ENCODE measurements around the gene IL31RA.

The IL31RA gene

DNA sequence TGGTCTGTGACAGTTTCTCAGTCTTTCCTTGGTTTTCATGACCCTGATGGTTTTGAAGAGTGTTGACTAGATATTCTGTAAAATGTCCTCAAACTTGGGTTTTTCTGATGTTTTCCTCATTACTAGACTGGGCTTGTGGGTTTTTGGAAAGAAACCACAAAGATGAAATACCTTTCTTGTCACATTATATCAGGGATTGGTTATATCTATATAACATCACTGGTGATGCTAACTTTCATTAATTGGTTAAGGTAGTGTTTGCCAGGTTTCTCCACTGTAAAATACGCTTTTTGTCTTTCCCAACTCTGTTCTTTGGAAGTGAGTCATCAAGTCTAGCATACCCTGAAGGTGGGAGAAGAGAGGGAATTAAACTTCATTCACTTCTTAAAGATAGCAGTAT is 3.3 kb upstream of the IL31RA start:
- Histone ChIP-seq H3K36me3 (ENCODE audit: control insufficient read depth, insufficient read depth, low read length) (no peaks in the 10 kb centered on the region), H3K4me3 (ENCODE audit: low read length) (no peak overlapping the region), H3K27me3 (ENCODE audit: control insufficient read depth, insufficient read depth, low read length) (no peaks in the 10 kb centered on the region), H3K9ac (ENCODE audit: low read length) (no peak overlapping the region), H3K27ac (ENCODE audit: low read depth, low read length) (no peak overlapping the region), H3K4me1 (ENCODE audit: control insufficient read depth, insufficient read depth, low read length) (no peaks in the 10 kb centered on the region)

DNA sequence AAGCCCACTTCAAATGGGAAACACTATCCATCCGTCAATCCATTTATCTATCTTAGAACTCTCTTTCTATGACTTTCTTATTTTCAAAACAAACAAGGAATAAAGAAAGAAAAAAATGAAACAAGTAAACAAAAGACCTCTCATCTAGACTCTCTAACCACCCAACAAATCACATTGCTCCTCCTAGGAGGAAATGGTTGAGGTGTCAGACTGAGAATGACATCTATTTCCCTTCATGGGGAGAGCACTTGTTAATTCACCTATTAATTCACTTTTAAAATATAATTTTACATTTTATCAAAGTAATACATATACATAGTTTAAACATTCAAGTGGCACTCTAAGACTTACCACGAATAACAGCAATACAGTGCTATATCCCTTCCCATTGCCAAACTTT is 2.4 kb upstream of the IL31RA start:
- Histone ChIP-seq H3K9ac (ENCODE audit: low read length) (no peak overlapping the region), H3K27ac (ENCODE audit: low read depth, low read length) (no peak overlapping the region), H3K36me3 (ENCODE audit: control insufficient read depth, insufficient read depth, low read length) (no peaks in the 10 kb centered on the region), H3K4me1 (ENCODE audit: control insufficient read depth, insufficient read depth, low read length) (no peaks in the 10 kb centered on the region), H3K27me3 (ENCODE audit: control insufficient read depth, insufficient read depth, low read length) (no peaks in the 10 kb centered on the region), H3K4me3 (ENCODE audit: low read length) (no peak overlapping the region)

DNA sequence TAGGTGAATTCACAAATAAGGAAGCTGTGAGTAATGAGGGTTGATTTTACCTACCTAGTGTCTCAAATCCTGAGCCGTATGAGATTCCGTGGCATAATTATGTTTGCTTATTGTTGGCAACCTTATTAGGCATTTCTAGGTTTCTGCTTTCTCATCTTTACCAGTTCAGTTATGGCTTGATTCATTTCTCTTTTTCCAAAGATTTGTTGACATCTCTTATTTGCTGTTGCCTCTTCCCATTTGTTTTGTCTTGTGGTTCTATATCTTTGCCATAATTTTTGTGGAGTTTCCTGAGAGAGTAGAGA is 470 bp downstream of the IL31RA start:
- H3K36me3 ChIP-seq (ENCODE audit: control insufficient read depth, insufficient read depth, low read length) = no peaks in the 10 kb centered on the region
- no peaks in the 10 kb centered on the region for H3K4me1 ChIP-seq (ENCODE audit: control insufficient read depth, insufficient read depth, low read length)
- H3K4me3 ChIP-seq (ENCODE audit: low read length) = no peak overlapping the region
- no peak overlapping the region for H3K9ac ChIP-seq (ENCODE audit: low read length)
- no peak overlapping the region for H3K27ac ChIP-seq (ENCODE audit: low read depth, low read length)
- H3K27me3 ChIP-seq (ENCODE audit: control insufficient read depth, insufficient read depth, low read length) = no peaks in the 10 kb centered on the region

DNA sequence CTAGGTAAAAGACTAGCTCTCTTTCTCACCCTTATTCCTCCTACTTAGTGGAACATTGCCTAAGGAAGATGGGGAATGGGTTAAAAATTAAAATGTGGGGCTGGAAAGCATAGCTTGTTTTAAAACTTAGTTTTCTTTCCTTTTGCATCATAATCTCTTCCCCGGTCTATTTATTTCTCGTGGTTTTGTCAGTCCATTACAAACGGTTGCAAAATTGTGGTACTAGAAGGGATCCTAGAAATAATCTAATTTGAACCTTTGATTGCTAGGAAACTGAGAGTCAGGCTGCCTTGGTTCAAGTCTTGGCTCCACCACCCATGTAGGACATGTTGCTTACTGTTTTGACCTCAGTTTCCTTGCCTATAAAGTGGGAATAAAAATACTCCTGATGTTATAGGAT is 1.3 kb downstream of the IL31RA start:
- Histone ChIP-seq H3K27ac (ENCODE audit: low read depth, low read length) (no peak overlapping the region), H3K27me3 (ENCODE audit: control insufficient read depth, insufficient read depth, low read length) (no peaks in the 10 kb centered on the region), H3K4me1 (ENCODE audit: control insufficient read depth, insufficient read depth, low read length) (no peaks in the 10 kb centered on the region), H3K36me3 (ENCODE audit: control insufficient read depth, insufficient read depth, low read length) (no peaks in the 10 kb centered on the region), H3K4me3 (ENCODE audit: low read length) (no peak overlapping the region), H3K9ac (ENCODE audit: low read length) (no peak overlapping the region)

DNA sequence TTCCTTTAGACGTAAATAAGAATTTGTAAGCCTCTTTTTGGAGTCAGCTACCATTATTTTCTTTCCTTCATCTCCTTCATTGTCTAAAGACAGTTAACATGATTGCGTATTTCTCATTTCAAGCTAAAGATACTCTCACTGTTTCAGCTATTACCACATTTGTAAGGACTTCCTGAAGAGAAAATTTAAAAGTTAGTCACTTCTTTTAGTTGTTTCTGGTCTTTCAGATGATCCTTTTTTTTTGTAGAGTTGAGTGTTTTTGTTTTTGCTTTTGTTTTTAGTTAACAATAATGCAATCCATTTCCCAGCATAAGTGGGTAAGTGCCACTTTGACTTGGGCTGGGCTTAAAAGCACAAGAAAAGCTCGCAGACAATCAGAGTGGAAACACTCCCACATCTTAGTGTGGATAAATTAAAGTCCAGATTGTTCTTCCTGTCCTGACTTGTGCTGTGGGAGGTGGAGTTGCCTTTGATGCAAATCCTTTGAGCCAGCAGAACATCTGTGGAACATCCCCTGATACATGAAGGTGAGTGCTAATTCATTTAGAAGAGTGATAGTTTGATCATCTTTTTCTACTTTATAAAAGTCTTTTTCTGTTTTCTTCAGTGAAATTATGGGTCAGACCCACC is 2.0 kb downstream of the IL31RA start:
- H3K4me3 ChIP-seq (ENCODE audit: low read length) = no peak overlapping the region
- H3K36me3 ChIP-seq (ENCODE audit: control insufficient read depth, insufficient read depth, low read length) = no peaks in the 10 kb centered on the region
- H3K9ac ChIP-seq (ENCODE audit: low read length) = no peak overlapping the region
- H3K4me1 ChIP-seq (ENCODE audit: control insufficient read depth, insufficient read depth, low read length) = no peaks in the 10 kb centered on the region
- H3K27me3 ChIP-seq (ENCODE audit: control insufficient read depth, insufficient read depth, low read length) = no peaks in the 10 kb centered on the region
- no peak overlapping the region for H3K27ac ChIP-seq (ENCODE audit: low read depth, low read length)

DNA sequence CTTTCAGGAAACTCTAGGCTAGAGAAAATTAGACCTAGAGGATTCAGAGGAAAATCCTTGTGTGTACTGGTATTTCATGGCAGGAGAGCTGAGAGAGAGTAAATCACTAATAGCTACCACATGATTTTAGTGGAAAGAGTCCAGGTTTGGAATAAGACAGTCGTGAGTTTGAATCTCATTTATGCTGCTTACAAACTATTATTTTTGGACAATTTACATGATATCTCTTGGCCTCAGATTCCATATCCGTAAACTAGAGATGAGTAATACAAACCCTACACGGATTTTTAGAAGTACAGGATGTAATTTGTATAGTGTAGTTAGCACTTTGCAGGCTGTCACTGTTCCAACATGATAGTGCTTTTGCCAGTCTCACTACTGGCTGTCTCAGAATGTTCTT is 2.7 kb downstream of the IL31RA start:
- Histone ChIP-seq H3K27ac (ENCODE audit: low read depth, low read length) (no peak overlapping the region), H3K27me3 (ENCODE audit: control insufficient read depth, insufficient read depth, low read length) (no peaks in the 10 kb centered on the region), H3K4me1 (ENCODE audit: control insufficient read depth, insufficient read depth, low read length) (no peaks in the 10 kb centered on the region)

GRCh38 chr5:55855509-55855908 is 4.4 kb downstream of the IL31RA start:
- Histone ChIP-seq H3K27me3 (ENCODE audit: control insufficient read depth, insufficient read depth, low read length) (no peaks in the 10 kb centered on the region), H3K36me3 (ENCODE audit: control insufficient read depth, insufficient read depth, low read length) (no peaks in the 10 kb centered on the region), H3K9ac (ENCODE audit: low read length) (no peak overlapping the region), H3K4me1 (ENCODE audit: control insufficient read depth, insufficient read depth, low read length) (no peaks in the 10 kb centered on the region), H3K4me3 (ENCODE audit: low read length) (no peak overlapping the region), H3K27ac (ENCODE audit: low read depth, low read length) (no peak overlapping the region)

More for the DNA sequence above, 2.7 kb downstream of the IL31RA start:
- H3K9ac ChIP-seq (ENCODE audit: low read length) = no peak overlapping the region
- H3K4me3 ChIP-seq (ENCODE audit: low read length) = no peak overlapping the region
- no peaks in the 10 kb centered on the region for H3K36me3 ChIP-seq (ENCODE audit: control insufficient read depth, insufficient read depth, low read length)

GRCh38 chr5:55856516-55857246 is 5.5 kb downstream of the IL31RA start:
- Histone ChIP-seq H3K9ac (ENCODE audit: low read length) (no peak overlapping the region), H3K4me1 (ENCODE audit: control insufficient read depth, insufficient read depth, low read length) (no peaks in the 10 kb centered on the region), H3K27ac (ENCODE audit: low read depth, low read length) (no peak overlapping the region), H3K36me3 (ENCODE audit: control insufficient read depth, insufficient read depth, low read length) (no peaks in the 10 kb centered on the region), H3K4me3 (ENCODE audit: low read length) (no peak overlapping the region), H3K27me3 (ENCODE audit: control insufficient read depth, insufficient read depth, low read length) (no peaks in the 10 kb centered on the region)

DNA sequence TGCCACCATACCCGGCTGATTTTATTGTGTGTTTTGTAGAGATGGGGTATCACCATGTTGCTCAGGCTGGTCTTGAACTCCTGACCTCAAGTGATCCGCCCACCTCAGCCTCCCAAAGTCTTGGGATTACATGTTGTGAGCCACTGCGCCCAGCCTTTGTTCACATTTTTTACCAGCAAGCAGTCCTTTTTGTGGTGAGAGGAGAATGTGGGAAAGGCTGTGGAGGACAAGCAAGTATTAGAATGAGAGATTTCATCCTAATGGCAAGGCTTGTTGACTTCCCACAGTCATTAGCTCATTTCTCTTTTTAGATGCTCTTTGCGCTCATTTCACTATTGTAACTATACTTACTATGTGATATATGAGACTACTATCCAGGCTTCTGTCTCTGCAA is 6.1 kb downstream of the IL31RA start:
- Histone ChIP-seq H3K27me3 (ENCODE audit: control insufficient read depth, insufficient read depth, low read length) (no peaks in the 10 kb centered on the region), H3K4me1 (ENCODE audit: control insufficient read depth, insufficient read depth, low read length) (no peaks in the 10 kb centered on the region), H3K36me3 (ENCODE audit: control insufficient read depth, insufficient read depth, low read length) (no peaks in the 10 kb centered on the region), H3K9ac (ENCODE audit: low read length) (no peak overlapping the region), H3K4me3 (ENCODE audit: low read length) (no peak overlapping the region), H3K27ac (ENCODE audit: low read depth, low read length) (no peak overlapping the region)

- Histone ChIP-seq H3K27me3 (ENCODE audit: control insufficient read depth, insufficient read depth, low read length) (no peaks in the 10 kb centered on the region), H3K4me3 (ENCODE audit: low read length) (no peak overlapping the region), H3K36me3 (ENCODE audit: control insufficient read depth, insufficient read depth, low read length) (no peaks in the 10 kb centered on the region), H3K9ac (ENCODE audit: low read length) (no peak overlapping the region), H3K4me1 (ENCODE audit: control insufficient read depth, insufficient read depth, low read length) (no peaks in the 10 kb centered on the region), H3K27ac (ENCODE audit: low read depth, low read length) (no peak overlapping the region)
Measured at GRCh38 chr5:55858104-55858503, 6.9 kb downstream of the IL31RA start.

DNA sequence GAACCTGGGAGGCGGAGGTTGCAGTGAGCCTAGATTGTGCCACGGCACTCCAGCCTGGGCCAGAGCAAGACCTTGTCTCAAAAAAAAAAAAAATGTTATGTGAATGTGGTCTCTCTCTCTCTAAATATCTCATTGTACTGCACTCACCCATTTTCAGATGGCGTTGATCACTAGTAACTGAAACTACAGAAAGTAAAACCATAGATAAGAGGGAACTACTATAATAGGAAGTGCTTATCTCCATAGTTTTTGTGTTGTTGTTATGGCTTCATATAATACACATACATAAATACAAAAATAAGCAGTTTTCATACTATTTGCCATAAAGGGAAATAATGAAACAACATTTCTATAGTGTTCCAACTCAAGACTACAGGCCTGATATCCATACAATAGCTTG is 9.1 kb downstream of the IL31RA start:
- Histone ChIP-seq H3K27me3 (ENCODE audit: control insufficient read depth, insufficient read depth, low read length) (no peaks in the 10 kb centered on the region), H3K4me1 (ENCODE audit: control insufficient read depth, insufficient read depth, low read length) (no peaks in the 10 kb centered on the region), H3K36me3 (ENCODE audit: control insufficient read depth, insufficient read depth, low read length) (no peaks in the 10 kb centered on the region), H3K9ac (ENCODE audit: low read length) (no peak overlapping the region), H3K4me3 (ENCODE audit: low read length) (no peak overlapping the region), H3K27ac (ENCODE audit: low read depth, low read length) (no peak overlapping the region)

- H3K27me3 ChIP-seq (ENCODE audit: control insufficient read depth, insufficient read depth, low read length) = no peaks in the 10 kb centered on the region
- no peak overlapping the region for H3K27ac ChIP-seq (ENCODE audit: low read depth, low read length)
- no peak overlapping the region for H3K9ac ChIP-seq (ENCODE audit: low read length)
- no peaks in the 10 kb centered on the region for H3K4me1 ChIP-seq (ENCODE audit: control insufficient read depth, insufficient read depth, low read length)
- H3K36me3 ChIP-seq (ENCODE audit: control insufficient read depth, insufficient read depth, low read length) = no peaks in the 10 kb centered on the region
- H3K4me3 ChIP-seq (ENCODE audit: low read length) = no peak overlapping the region
Measured at GRCh38 chr5:55860709-55861108, 9.6 kb downstream of the IL31RA start.

All from rectal smooth muscle tissue (tissue), 1 donor.